ENCODE measurements around the gene GTPBP6.

GTPBP6 gene

GRCh38 chrX:292900-293897 lies 25.4 kb downstream of the GTPBP6 start:
- CTCF ChIA-PET: no interaction called here
- no peak for DNase-seq (ENCODE audit: extremely low spot score)
- no peak for TF ChIP-seq CTCF (IDR thresholded peaks at IDR 0.05; ENCODE audit: control extremely low read depth, extremely low read depth, low read depth, missing control alignments)
- POLR2A ChIA-PET: no interaction called here

GRCh38 chrX:291411-291901 lies 27.1 kb downstream of the GTPBP6 start:
- no peak for TF ChIP-seq CTCF (IDR thresholded peaks at IDR 0.05; ENCODE audit: control extremely low read depth, extremely low read depth, low read depth, missing control alignments)
- ChIA-PET POLR2A (no interaction called here), CTCF (no interaction called here)
- DNase-seq (ENCODE audit: extremely low spot score): no peak

GRCh38 chrX:290476-291166 lies 28.0 kb downstream of the GTPBP6 start:
- no peak for DNase-seq (ENCODE audit: extremely low spot score)
- POLR2A ChIA-PET: no interaction called here
- CTCF ChIA-PET: no interaction called here
- no peak for TF ChIP-seq CTCF (IDR thresholded peaks at IDR 0.05; ENCODE audit: control extremely low read depth, extremely low read depth, low read depth, missing control alignments)

- no peak for DNase-seq (ENCODE audit: extremely low spot score)
- TF ChIP-seq CTCF (IDR thresholded peaks at IDR 0.05; ENCODE audit: control extremely low read depth, extremely low read depth, low read depth, missing control alignments): no peak
- POLR2A ChIA-PET: no interaction called here
- CTCF ChIA-PET: no interaction called here
These were observed 30.0 kb downstream of the GTPBP6 start for GRCh38 chrX:288561-288991.

- ChIA-PET CTCF (no interaction called here), POLR2A (no interaction called here)
- TF ChIP-seq CTCF (IDR thresholded peaks at IDR 0.05; ENCODE audit: control extremely low read depth, extremely low read depth, low read depth, missing control alignments): no peak
- DNase-seq (ENCODE audit: extremely low spot score): no peak
These were observed 30.9 kb downstream of the GTPBP6 start for GRCh38 chrX:287670-288069.

- DNase-seq (ENCODE audit: extremely low spot score): no peak
- CTCF ChIA-PET: no interaction called here
- no peak for TF ChIP-seq CTCF (IDR thresholded peaks at IDR 0.05; ENCODE audit: control extremely low read depth, extremely low read depth, low read depth, missing control alignments)
- POLR2A ChIA-PET: no interaction called here
These were observed 33.4 kb downstream of the GTPBP6 start for GRCh38 chrX:285076-285677.

Data from GM10248 (cell line).